HG03097 (cell line): Measurements from ENCODE around the gene CDH2.

ENCODE experiments used
- ATAC-seq: cut with Tn5 transposase; IDR thresholded peaks from one replicate; pipeline ENCODE4 v1.9.1; 2021; ENCODE audit not compliant: unreplicated experiment, low FRiP score

Gene CDH2

GRCh38 chr18:28048612-28049011, 128.3 kb downstream of the CDH2 start:
- ATAC-seq = no peak

- no peak for ATAC-seq
Measured at GRCh38 chr18:28045880-28046279, 131.1 kb downstream of the CDH2 start.

- no peak for ATAC-seq
Measured at GRCh38 chr18:28045176-28045810, 131.6 kb downstream of the CDH2 start.

GRCh38 chr18:28044036-28044435, 132.9 kb downstream of the CDH2 start:
- no peak for ATAC-seq

- no peak for ATAC-seq
Measured at GRCh38 chr18:28043631-28044030, 133.3 kb downstream of the CDH2 start.

- ATAC-seq = no peak
Measured at GRCh38 chr18:28041366-28041765, 135.6 kb downstream of the CDH2 start.

GRCh38 chr18:28040716-28041115, 136.2 kb downstream of the CDH2 start:
- no peak for ATAC-seq

- ATAC-seq = no peak
Measured at GRCh38 chr18:28040211-28040610, 136.7 kb downstream of the CDH2 start.

- no peak for ATAC-seq
Measured at GRCh38 chr18:28039691-28040090, 137.2 kb downstream of the CDH2 start.

- ATAC-seq = no peak
Measured at GRCh38 chr18:28039078-28039477, 137.9 kb downstream of the CDH2 start.

GRCh38 chr18:28036488-28036887, 140.4 kb downstream of the CDH2 start:
- ATAC-seq = no peak

GRCh38 chr18:28034567-28034966, 142.4 kb downstream of the CDH2 start:
- no peak for ATAC-seq

- ATAC-seq = no peak
Measured at GRCh38 chr18:28032177-28032576, 144.8 kb downstream of the CDH2 start.

- no peak for ATAC-seq
Measured at GRCh38 chr18:28030458-28030857, 146.5 kb downstream of the CDH2 start.

GRCh38 chr18:28027755-28028154, 149.2 kb downstream of the CDH2 start:
- ATAC-seq = no peak

- no peak for ATAC-seq
Measured at GRCh38 chr18:28019425-28020108, 157.4 kb downstream of the CDH2 start.

GRCh38 chr18:28018351-28018750, 158.6 kb downstream of the CDH2 start:
- no peak for ATAC-seq

GRCh38 chr18:28015671-28016070, 161.3 kb downstream of the CDH2 start:
- no peak for ATAC-seq

- no peak for ATAC-seq
Measured at GRCh38 chr18:28013066-28013465, 163.9 kb downstream of the CDH2 start.

GRCh38 chr18:28012336-28012735, 164.6 kb downstream of the CDH2 start:
- no peak for ATAC-seq

- no peak for ATAC-seq
Measured at GRCh38 chr18:28009589-28009988, 167.3 kb downstream of the CDH2 start.

GRCh38 chr18:28007841-28008240, 169.1 kb downstream of the CDH2 start:
- ATAC-seq = no peak
